WTC11 (cell line): Measurements from ENCODE around the gene SYPL1.

ENCODE experiments used
- JUN ChIP-seq: sonication (generic); formaldehyde crosslinking; IDR thresholded peaks from 2 replicates; pipeline ENCODE4 v1.8.0; 2023; ENCODE audit warnings: mild to moderate bottlenecking, missing genetic modification reagents
- TEAD1 ChIP-seq: sonication (generic); formaldehyde crosslinking; IDR thresholded peaks from 2 replicates; pipeline ENCODE4 v1.8.0; 2022; ENCODE audit warnings: mild to moderate bottlenecking, missing genetic modification reagents
- ZNF121 ChIP-seq: sonication (generic); formaldehyde crosslinking; IDR thresholded peaks from 2 replicates; pipeline ENCODE4 v1.8.0; 2023; ENCODE audit warnings: missing genetic modification reagents
- TF ChIP-seq, protein P1 (sequence below): fragments of 200-600 bp; IDR thresholded peaks from 2 replicates; pipeline ENCODE4 v1.8.0; 2022; ENCODE audit warnings: antibody characterized with exemption
- TF ChIP-seq, protein P2 (sequence below): sonication (generic); formaldehyde crosslinking; IDR thresholded peaks from 2 replicates; pipeline ENCODE4 v1.8.1; 2023; ENCODE audit warnings: mild to moderate bottlenecking, missing genetic modification reagents
- TF ChIP-seq, protein P3 (sequence below): sonication (generic); formaldehyde crosslinking; IDR thresholded peaks from 2 replicates; pipeline ENCODE4 v1.8.1; 2023; ENCODE audit warnings: mild to moderate bottlenecking, moderate library complexity, missing genetic modification reagents
- TF ChIP-seq, protein P4 (sequence below): sonication (generic); formaldehyde crosslinking; IDR thresholded peaks from 2 replicates; pipeline ENCODE4 v1.8.1; 2022; ENCODE audit warnings: mild to moderate bottlenecking, missing genetic modification reagents, moderate library complexity, borderline replicate concordance
- TF ChIP-seq, protein P5 (sequence below): sonication (generic); formaldehyde crosslinking; IDR thresholded peaks from 2 replicates; pipeline ENCODE4 v1.8.1; 2022; ENCODE audit warnings: low read depth, missing genetic modification reagents, borderline replicate concordance

DNA sequence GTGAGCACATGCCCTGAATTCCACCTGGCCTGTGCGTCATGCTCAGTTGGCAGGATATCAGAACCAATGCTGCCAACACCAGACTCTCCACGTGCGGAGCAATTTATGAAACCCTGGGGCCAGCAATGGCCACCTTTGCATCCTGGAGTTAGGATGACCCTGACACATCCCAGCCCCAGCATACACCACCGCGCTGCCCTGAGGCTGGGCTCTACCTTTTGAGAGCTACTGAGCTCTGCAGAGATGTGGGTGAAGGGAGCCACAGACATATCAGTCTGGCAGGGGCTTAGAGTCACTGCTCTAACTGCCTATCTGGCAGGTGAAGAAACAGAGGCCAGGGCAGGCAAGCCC lies 41.9 kb downstream of the SYPL1 start:
- TF ChIP-seq, protein P1, sequence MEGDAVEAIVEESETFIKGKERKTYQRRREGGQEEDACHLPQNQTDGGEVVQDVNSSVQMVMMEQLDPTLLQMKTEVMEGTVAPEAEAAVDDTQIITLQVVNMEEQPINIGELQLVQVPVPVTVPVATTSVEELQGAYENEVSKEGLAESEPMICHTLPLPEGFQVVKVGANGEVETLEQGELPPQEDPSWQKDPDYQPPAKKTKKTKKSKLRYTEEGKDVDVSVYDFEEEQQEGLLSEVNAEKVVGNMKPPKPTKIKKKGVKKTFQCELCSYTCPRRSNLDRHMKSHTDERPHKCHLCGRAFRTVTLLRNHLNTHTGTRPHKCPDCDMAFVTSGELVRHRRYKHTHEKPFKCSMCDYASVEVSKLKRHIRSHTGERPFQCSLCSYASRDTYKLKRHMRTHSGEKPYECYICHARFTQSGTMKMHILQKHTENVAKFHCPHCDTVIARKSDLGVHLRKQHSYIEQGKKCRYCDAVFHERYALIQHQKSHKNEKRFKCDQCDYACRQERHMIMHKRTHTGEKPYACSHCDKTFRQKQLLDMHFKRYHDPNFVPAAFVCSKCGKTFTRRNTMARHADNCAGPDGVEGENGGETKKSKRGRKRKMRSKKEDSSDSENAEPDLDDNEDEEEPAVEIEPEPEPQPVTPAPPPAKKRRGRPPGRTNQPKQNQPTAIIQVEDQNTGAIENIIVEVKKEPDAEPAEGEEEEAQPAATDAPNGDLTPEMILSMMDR: no peak
- TF ChIP-seq JUN (no peak), ZNF121 (CRISPR knock-in tag) (no peak), TEAD1 (CRISPR knock-in tag) (no peak)
- TF ChIP-seq, protein P2, sequence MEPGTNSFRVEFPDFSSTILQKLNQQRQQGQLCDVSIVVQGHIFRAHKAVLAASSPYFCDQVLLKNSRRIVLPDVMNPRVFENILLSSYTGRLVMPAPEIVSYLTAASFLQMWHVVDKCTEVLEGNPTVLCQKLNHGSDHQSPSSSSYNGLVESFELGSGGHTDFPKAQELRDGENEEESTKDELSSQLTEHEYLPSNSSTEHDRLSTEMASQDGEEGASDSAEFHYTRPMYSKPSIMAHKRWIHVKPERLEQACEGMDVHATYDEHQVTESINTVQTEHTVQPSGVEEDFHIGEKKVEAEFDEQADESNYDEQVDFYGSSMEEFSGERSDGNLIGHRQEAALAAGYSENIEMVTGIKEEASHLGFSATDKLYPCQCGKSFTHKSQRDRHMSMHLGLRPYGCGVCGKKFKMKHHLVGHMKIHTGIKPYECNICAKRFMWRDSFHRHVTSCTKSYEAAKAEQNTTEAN (CRISPR knock-in tag): no peak
- TF ChIP-seq, protein P3, sequence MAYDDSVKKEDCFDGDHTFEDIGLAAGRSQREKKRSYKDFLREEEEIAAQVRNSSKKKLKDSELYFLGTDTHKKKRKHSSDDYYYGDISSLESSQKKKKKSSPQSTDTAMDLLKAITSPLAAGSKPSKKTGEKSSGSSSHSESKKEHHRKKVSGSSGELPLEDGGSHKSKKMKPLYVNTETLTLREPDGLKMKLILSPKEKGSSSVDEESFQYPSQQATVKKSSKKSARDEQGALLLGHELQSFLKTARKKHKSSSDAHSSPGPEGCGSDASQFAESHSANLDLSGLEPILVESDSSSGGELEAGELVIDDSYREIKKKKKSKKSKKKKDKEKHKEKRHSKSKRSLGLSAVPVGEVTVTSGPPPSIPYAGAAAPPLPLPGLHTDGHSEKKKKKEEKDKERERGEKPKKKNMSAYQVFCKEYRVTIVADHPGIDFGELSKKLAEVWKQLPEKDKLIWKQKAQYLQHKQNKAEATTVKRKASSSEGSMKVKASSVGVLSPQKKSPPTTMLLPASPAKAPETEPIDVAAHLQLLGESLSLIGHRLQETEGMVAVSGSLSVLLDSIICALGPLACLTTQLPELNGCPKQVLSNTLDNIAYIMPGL (CRISPR knock-in tag): no peak
- TF ChIP-seq, protein P4, sequence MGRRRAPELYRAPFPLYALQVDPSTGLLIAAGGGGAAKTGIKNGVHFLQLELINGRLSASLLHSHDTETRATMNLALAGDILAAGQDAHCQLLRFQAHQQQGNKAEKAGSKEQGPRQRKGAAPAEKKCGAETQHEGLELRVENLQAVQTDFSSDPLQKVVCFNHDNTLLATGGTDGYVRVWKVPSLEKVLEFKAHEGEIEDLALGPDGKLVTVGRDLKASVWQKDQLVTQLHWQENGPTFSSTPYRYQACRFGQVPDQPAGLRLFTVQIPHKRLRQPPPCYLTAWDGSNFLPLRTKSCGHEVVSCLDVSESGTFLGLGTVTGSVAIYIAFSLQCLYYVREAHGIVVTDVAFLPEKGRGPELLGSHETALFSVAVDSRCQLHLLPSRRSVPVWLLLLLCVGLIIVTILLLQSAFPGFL (CRISPR knock-in tag): no peak
- TF ChIP-seq, protein P5, sequence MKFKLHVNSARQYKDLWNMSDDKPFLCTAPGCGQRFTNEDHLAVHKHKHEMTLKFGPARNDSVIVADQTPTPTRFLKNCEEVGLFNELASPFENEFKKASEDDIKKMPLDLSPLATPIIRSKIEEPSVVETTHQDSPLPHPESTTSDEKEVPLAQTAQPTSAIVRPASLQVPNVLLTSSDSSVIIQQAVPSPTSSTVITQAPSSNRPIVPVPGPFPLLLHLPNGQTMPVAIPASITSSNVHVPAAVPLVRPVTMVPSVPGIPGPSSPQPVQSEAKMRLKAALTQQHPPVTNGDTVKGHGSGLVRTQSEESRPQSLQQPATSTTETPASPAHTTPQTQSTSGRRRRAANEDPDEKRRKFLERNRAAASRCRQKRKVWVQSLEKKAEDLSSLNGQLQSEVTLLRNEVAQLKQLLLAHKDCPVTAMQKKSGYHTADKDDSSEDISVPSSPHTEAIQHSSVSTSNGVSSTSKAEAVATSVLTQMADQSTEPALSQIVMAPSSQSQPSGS (CRISPR knock-in tag): no peak
